ENCODE results near the gene SCFD2. TPM values are rescaled to one million over a fixed set of nuclear protein-coding genes. Genes with fewer than 3 reads are reported as not detected.
A peak's percentile ranks its signal among the peaks of the same experiment; 100 is the strongest.

The SCFD2 gene
- total and polyA plus RNA-seq, 4 donors: 5.2 to 28.7 (median 16.4) TPM

GRCh38 chr4:53208753-53209152, 157.1 kb downstream of the SCFD2 start:
- no peak overlapping the region for H3K9ac ChIP-seq (ENCODE audit: insufficient read depth in 1 of 2, low read length in 2 of 2)
- DNase-seq (no peak), ATAC-seq (ENCODE audit: insufficient read depth, low FRiP score) (no peak)
- no peaks in the 10 kb centered on the region for H3K27me3 ChIP-seq (ENCODE audit: control insufficient read depth in 3 of 3, insufficient read depth in 3 of 3, low read length in 2 of 3)
- no peaks in the 10 kb centered on the region for H3K9me3 ChIP-seq (ENCODE audit: control insufficient read depth in 4 of 4, insufficient read depth in 3 of 4, low read length in 3 of 4)
- 81 to 90% methylated on average over 3 of the region's 3 CpGs for WGBS, 2 donors
- no peak overlapping the region for H3K4me3 ChIP-seq
- no peak overlapping the region for H3K27ac ChIP-seq (ENCODE audit: low read depth in 1 of 2, low read length in 1 of 2)
- H3K4me1 ChIP-seq (ENCODE audit: control insufficient read depth in 5 of 5, insufficient read depth in 5 of 5, low read length in 5 of 5): no peaks in the 10 kb centered on the region
- peaks cover 0 to 2% (median 0%) of the 10 kb centered on the region in 4 donors for H3K36me3 ChIP-seq (ENCODE audit: control insufficient read depth in 4 of 4, insufficient read depth in 4 of 4, low read length in 4 of 4)
- TF ChIP-seq CTCF (IDR thresholded peaks at IDR 0.05; ENCODE audit: control extremely low read depth, extremely low read depth): no peak

GRCh38 chr4:53205970-53206369, 159.9 kb downstream of the SCFD2 start:
- no peak overlapping the region for H3K9ac ChIP-seq (ENCODE audit: insufficient read depth in 1 of 2, low read length in 2 of 2)
- no peaks in the 10 kb centered on the region for H3K9me3 ChIP-seq (ENCODE audit: control insufficient read depth in 4 of 4, insufficient read depth in 3 of 4, low read length in 3 of 4)

GRCh38 chr4:53199356-53199755, 166.5 kb downstream of the SCFD2 start:
- Histone ChIP-seq H3K36me3 (ENCODE audit: control insufficient read depth in 4 of 4, insufficient read depth in 4 of 4, low read length in 4 of 4) (no peaks in the 10 kb centered on the region), H3K4me3 (no peak overlapping the region), H3K4me1 (ENCODE audit: control insufficient read depth in 5 of 5, insufficient read depth in 5 of 5, low read length in 5 of 5) (peaks cover 0 to 42% (median 0%) of the 10 kb centered on the region in 5 donors), H3K27me3 (ENCODE audit: control insufficient read depth in 3 of 3, insufficient read depth in 3 of 3, low read length in 2 of 3) (no peaks in the 10 kb centered on the region), H3K9me3 (ENCODE audit: control insufficient read depth in 4 of 4, insufficient read depth in 3 of 4, low read length in 3 of 4) (no peaks in the 10 kb centered on the region), H3K9ac (ENCODE audit: insufficient read depth in 1 of 2, low read length in 2 of 2) (no peak overlapping the region), H3K27ac (ENCODE audit: low read depth in 1 of 2, low read length in 1 of 2) (no peak overlapping the region)
- no peak for ATAC-seq (ENCODE audit: insufficient read depth, low FRiP score)
- no peak for TF ChIP-seq CTCF (IDR thresholded peaks at IDR 0.05; ENCODE audit: control extremely low read depth, extremely low read depth)
- no peak for DNase-seq
- 98 to 100% methylated on average over 1 of the region's 1 CpG for WGBS, 2 donors

More at GRCh38 chr4:53205970-53206369, 159.9 kb downstream of the SCFD2 start:
- Histone ChIP-seq H3K27ac (ENCODE audit: low read depth in 1 of 2, low read length in 1 of 2) (no peak overlapping the region), H3K36me3 (ENCODE audit: control insufficient read depth in 4 of 4, insufficient read depth in 4 of 4, low read length in 4 of 4) (peaks cover 0 to 1% (median 0%) of the 10 kb centered on the region in 4 donors), H3K27me3 (ENCODE audit: control insufficient read depth in 3 of 3, insufficient read depth in 3 of 3, low read length in 2 of 3) (no peaks in the 10 kb centered on the region), H3K4me1 (ENCODE audit: control insufficient read depth in 5 of 5, insufficient read depth in 5 of 5, low read length in 5 of 5) (no peaks in the 10 kb centered on the region), H3K4me3 (no peak overlapping the region)
- TF ChIP-seq CTCF (IDR thresholded peaks at IDR 0.05; ENCODE audit: control extremely low read depth, extremely low read depth): no peak
- ATAC-seq (ENCODE audit: insufficient read depth, low FRiP score) (no peak), DNase-seq (no peak)

GRCh38 chr4:53197772-53198142, 168.1 kb downstream of the SCFD2 start:
- Histone ChIP-seq H3K9me3 (ENCODE audit: control insufficient read depth in 4 of 4, insufficient read depth in 3 of 4, low read length in 3 of 4) (no peaks in the 10 kb centered on the region), H3K27me3 (ENCODE audit: control insufficient read depth in 3 of 3, insufficient read depth in 3 of 3, low read length in 2 of 3) (no peaks in the 10 kb centered on the region), H3K4me3 (no peak overlapping the region), H3K4me1 (ENCODE audit: control insufficient read depth in 5 of 5, insufficient read depth in 5 of 5, low read length in 5 of 5) (peaks cover 0 to 48% (median 0%) of the 10 kb centered on the region in 5 donors), H3K9ac (ENCODE audit: insufficient read depth in 1 of 2, low read length in 2 of 2) (no peak overlapping the region), H3K36me3 (ENCODE audit: control insufficient read depth in 4 of 4, insufficient read depth in 4 of 4, low read length in 4 of 4) (no peaks in the 10 kb centered on the region), H3K27ac (ENCODE audit: low read depth in 1 of 2, low read length in 1 of 2) (no peak overlapping the region)
- peak in 2 of 3 donors; percentile 56 to 63 for DNase-seq
- no peak for ATAC-seq (ENCODE audit: insufficient read depth, low FRiP score)
- no peak for TF ChIP-seq CTCF (IDR thresholded peaks at IDR 0.05; ENCODE audit: control extremely low read depth, extremely low read depth)
- 83 to 85% methylated on average over 1 of the region's 1 CpG for WGBS, 2 donors

All from lung (tissue), 12 donors.